CD8-positive, alpha-beta memory T cell (primary cell): ENCODE data around the gene MYOM1. TPM values are rescaled to one million over a fixed set of nuclear protein-coding genes. Genes with fewer than 3 reads are reported as not detected.

ENCODE experiments used
- CTCF ChIA-PET: fragments of 350-600 bp; sonication (Branson Sonifier 250); formaldehyde crosslinking; loops from one replicate; lab custom pipeline; 2021; ENCODE audit warnings: antibody characterized with exemption; lab: Charles Lee
- POLR2A ChIA-PET: fragments of 350-600 bp; sonication (Branson Sonifier 250); formaldehyde crosslinking; loops from one replicate; lab custom pipeline; 2021; ENCODE audit warnings: antibody characterized with exemption; lab: Charles Lee
- DNase-seq, 5 donors: peaks; one replicate each; pipeline versions ENCODE4 v3.0.0 to v3.0.0-alpha.2; 2020 to 2022; ENCODE audit warnings: mixed read lengths in 1 of 5
- H3K27ac ChIP-seq: one replicate; pipeline ENCODE4 v1.7.0; 2013; ENCODE audit warnings: low read depth, mild to moderate bottlenecking, low read length, moderate library complexity
- H3K27me3 ChIP-seq: 2 replicates; pipeline ENCODE4 v1.7.0; 2013; ENCODE audit warnings: low read length, mild to moderate bottlenecking; ENCODE audit not compliant: insufficient read depth, poor library complexity, severe bottlenecking
- H3K36me3 ChIP-seq: 2 replicates; pipeline ENCODE4 v1.7.0; 2013; ENCODE audit warnings: mild to moderate bottlenecking, low read length, moderate library complexity; ENCODE audit not compliant: insufficient read depth
- H3K4me1 ChIP-seq: 2 replicates; pipeline ENCODE4 v1.7.0; 2013; ENCODE audit warnings: mild to moderate bottlenecking, low read length, moderate library complexity; ENCODE audit not compliant: insufficient read depth
- H3K4me3 ChIP-seq: 2 replicates; pipeline ENCODE4 v1.7.0; 2013; ENCODE audit warnings: mild to moderate bottlenecking, low read length
- H3K9me3 ChIP-seq: 2 replicates; pipeline ENCODE4 v1.7.0; 2013; ENCODE audit warnings: mild to moderate bottlenecking, low read length
- H3K27ac Mint-ChIP-seq, 8 donors: one replicate each; pipeline ENCODE4 v1.8.0; 2020 to 2021; ENCODE audit warnings: mixed read lengths in 8 of 8, mild to moderate bottlenecking in 6 of 8, inconsistent platforms in 3 of 8, moderate library complexity in 3 of 8
- H3K27me3 Mint-ChIP-seq, 2 donors: one replicate each; pipeline ENCODE4 v1.8.0; 2020 to 2021; ENCODE audit warnings: mixed read lengths in 2 of 2, mild to moderate bottlenecking in 1 of 2, moderate library complexity in 1 of 2
- H3K36me3 Mint-ChIP-seq, 3 donors: one replicate each; pipeline ENCODE4 v1.8.0; 2020 to 2021; ENCODE audit warnings: mixed read lengths in 3 of 3, inconsistent platforms in 1 of 3, mild to moderate bottlenecking in 1 of 3
- H3K4me1 Mint-ChIP-seq, 3 donors: one replicate each; pipeline ENCODE4 v1.8.0; 2020 to 2021; ENCODE audit warnings: mixed read lengths in 3 of 3, inconsistent platforms in 1 of 3, mild to moderate bottlenecking in 1 of 3
- H3K4me3 Mint-ChIP-seq, 7 donors: one replicate each; pipeline ENCODE4 v1.8.0; 2020 to 2021; ENCODE audit warnings: mixed read lengths in 7 of 7, mild to moderate bottlenecking in 6 of 7, moderate library complexity in 4 of 7, inconsistent platforms in 2 of 7
- H3K9me3 Mint-ChIP-seq, 5 donors: one replicate each; pipeline ENCODE4 v1.8.0; 2020 to 2022; ENCODE audit warnings: mixed read lengths in 5 of 5, mild to moderate bottlenecking in 3 of 5, moderate library complexity in 2 of 5, inconsistent platforms in 1 of 5
- polyA plus RNA-seq: library from polyadenylated mRNA; unstranded; fragments of 300-500 nt; fragmentation: Illumina TruSeq; gene quantifications from one replicate; pipeline ENCODE4 v1.2.3, GENCODE V29; 2021
- total RNA-seq, 2 experiments: library from RNA; stranded (reverse); gene quantifications; one replicate each; pipeline ENCODE4 v1.2.3, GENCODE V29; 2021

The MYOM1 gene
- total and polyA plus RNA-seq, 3 experiments from 2014 or later = 0.84 to 1.2 (median 0.92) TPM

GRCh38 chr18:3048820-3049349, 170.9 kb downstream of the MYOM1 start:
- no peaks in the 10 kb centered on the region for H3K27me3 ChIP-seq
- H3K4me1 Mint-ChIP-seq = peaks cover 16 to 34% (median 21%) of the 10 kb centered on the region in 3 donors
- POLR2A ChIA-PET = no interaction called here

GRCh38 chr18:3048121-3048520, 171.6 kb downstream of the MYOM1 start:
- Histone ChIP-seq H3K27ac (no peak overlapping the region), H3K27me3 (no peaks in the 10 kb centered on the region), H3K4me3 (no peak overlapping the region), H3K36me3 (no peaks in the 10 kb centered on the region), H3K4me1 (peaks cover 15% of the 10 kb centered on the region), H3K9me3 (no peaks in the 10 kb centered on the region)
- no peak for DNase-seq
- Mint-ChIP-seq H3K27ac (peak overlapping the region in 3 of 8 donors; percentile 52 to 89 (median 71)), H3K9me3 (no peaks in the 10 kb centered on the region), H3K4me1 (peaks cover 11 to 28% (median 15%) of the 10 kb centered on the region in 3 donors), H3K27me3 (peaks cover 0 to 3% of the 10 kb centered on the region in 2 donors), H3K36me3 (peaks cover 0 to 4% (median 0%) of the 10 kb centered on the region in 3 donors), H3K4me3 (no peak overlapping the region)
- POLR2A ChIA-PET = no interaction called here
- CTCF ChIA-PET = no interaction called here

More at GRCh38 chr18:3048820-3049349, 170.9 kb downstream of the MYOM1 start:
- Mint-ChIP-seq H3K27me3 (peaks cover 0 to 3% of the 10 kb centered on the region in 2 donors), H3K27ac (no peak overlapping the region), H3K9me3 (no peaks in the 10 kb centered on the region), H3K36me3 (peaks cover 0 to 10% (median 0%) of the 10 kb centered on the region in 3 donors), H3K4me3 (no peak overlapping the region)
- DNase-seq = no peak
- Histone ChIP-seq H3K4me1 (peaks cover 15% of the 10 kb centered on the region), H3K4me3 (no peak overlapping the region), H3K27ac (no peak overlapping the region), H3K36me3 (no peaks in the 10 kb centered on the region), H3K9me3 (no peaks in the 10 kb centered on the region)
- CTCF ChIA-PET = no interaction called here

GRCh38 chr18:3046216-3046808, 173.5 kb downstream of the MYOM1 start:
- Mint-ChIP-seq H3K27ac (peak overlapping the region in 3 of 8 donors; percentile 17 to 98 (median 22)), H3K27me3 (peaks cover 0 to 3% of the 10 kb centered on the region in 2 donors), H3K9me3 (no peaks in the 10 kb centered on the region), H3K36me3 (no peaks in the 10 kb centered on the region), H3K4me3 (no peak overlapping the region), H3K4me1 (peaks cover 0 to 16% (median 0%) of the 10 kb centered on the region in 3 donors)
- no peak for DNase-seq
- Histone ChIP-seq H3K27ac (no peak overlapping the region), H3K36me3 (no peaks in the 10 kb centered on the region), H3K4me3 (no peak overlapping the region), H3K9me3 (no peaks in the 10 kb centered on the region), H3K4me1 (no peaks in the 10 kb centered on the region), H3K27me3 (no peaks in the 10 kb centered on the region)
- POLR2A ChIA-PET = no interaction called here
- CTCF ChIA-PET = interaction anchor here (1.0 to 1.3 kb wide), 2 partner anchors 47 to 51 kb away, joined by 3 read pairs; no protein-coding TSS in a partner anchor

GRCh38 chr18:3044931-3045698, 174.7 kb downstream of the MYOM1 start:
- Histone ChIP-seq H3K36me3 (no peaks in the 10 kb centered on the region), H3K27ac (no peak overlapping the region), H3K27me3 (no peaks in the 10 kb centered on the region), H3K9me3 (no peaks in the 10 kb centered on the region), H3K4me3 (no peak overlapping the region), H3K4me1 (no peaks in the 10 kb centered on the region)
- H3K4me1 Mint-ChIP-seq = peaks cover 0 to 17% (median 0%) of the 10 kb centered on the region in 3 donors
- no peaks in the 10 kb centered on the region for H3K36me3 Mint-ChIP-seq
- no peaks in the 10 kb centered on the region for H3K9me3 Mint-ChIP-seq
- ChIA-PET CTCF (interaction anchor here (1.1 kb wide), 1 partner anchor 17 kb away, joined by 4 read pairs; no protein-coding TSS in a partner anchor), POLR2A (no interaction called here)
- no peak overlapping the region for H3K27ac Mint-ChIP-seq
- no peak overlapping the region for H3K4me3 Mint-ChIP-seq
- DNase-seq = no peak
- peaks cover 0 to 1% of the 10 kb centered on the region in 2 donors for H3K27me3 Mint-ChIP-seq

GRCh38 chr18:3042379-3042778, 177.4 kb downstream of the MYOM1 start:
- Histone ChIP-seq H3K9me3 (no peaks in the 10 kb centered on the region), H3K27ac (no peak overlapping the region), H3K4me1 (peaks cover 4% of the 10 kb centered on the region), H3K36me3 (no peaks in the 10 kb centered on the region), H3K4me3 (no peak overlapping the region), H3K27me3 (no peaks in the 10 kb centered on the region)
- Mint-ChIP-seq H3K4me3 (no peak overlapping the region), H3K4me1 (peaks cover 4 to 22% (median 13%) of the 10 kb centered on the region in 3 donors), H3K27me3 (no peaks in the 10 kb centered on the region), H3K27ac (no peak overlapping the region), H3K36me3 (no peaks in the 10 kb centered on the region), H3K9me3 (no peaks in the 10 kb centered on the region)
- POLR2A ChIA-PET = no interaction called here
- CTCF ChIA-PET = no interaction called here
- no peak for DNase-seq

- no peak overlapping the region for H3K27ac ChIP-seq
- no peaks in the 10 kb centered on the region for H3K9me3 ChIP-seq
- Mint-ChIP-seq H3K36me3 (no peaks in the 10 kb centered on the region), H3K27ac (no peak overlapping the region), H3K27me3 (no peaks in the 10 kb centered on the region), H3K4me1 (peaks cover 6 to 25% (median 16%) of the 10 kb centered on the region in 3 donors), H3K9me3 (no peaks in the 10 kb centered on the region), H3K4me3 (no peak overlapping the region)
- H3K36me3 ChIP-seq = no peaks in the 10 kb centered on the region
- no peaks in the 10 kb centered on the region for H3K27me3 ChIP-seq
- peaks cover 7% of the 10 kb centered on the region for H3K4me1 ChIP-seq
- no peak overlapping the region for H3K4me3 ChIP-seq
- POLR2A ChIA-PET = no interaction called here
- DNase-seq = no peak
- CTCF ChIA-PET = interaction anchor here (1.2 kb wide), 1 partner anchor 21 kb away, joined by 4 read pairs; no protein-coding TSS in a partner anchor
Measured at GRCh38 chr18:3041843-3042242, 177.9 kb downstream of the MYOM1 start.

- Mint-ChIP-seq H3K36me3 (no peaks in the 10 kb centered on the region), H3K27me3 (no peaks in the 10 kb centered on the region), H3K9me3 (no peaks in the 10 kb centered on the region), H3K4me1 (peaks cover 6 to 17% (median 16%) of the 10 kb centered on the region in 3 donors), H3K4me3 (no peak overlapping the region), H3K27ac (peak overlapping the region in 1 of 8 donors; percentile 47)
- CTCF ChIA-PET = interaction anchor here (1.2 to 1.5 kb wide), 2 partner anchors 22 to 88 kb away, joined by 4 read pairs; no protein-coding TSS in a partner anchor
- Histone ChIP-seq H3K36me3 (no peaks in the 10 kb centered on the region), H3K4me3 (no peak overlapping the region), H3K27me3 (no peaks in the 10 kb centered on the region), H3K27ac (no peak overlapping the region), H3K4me1 (peaks cover 7% of the 10 kb centered on the region), H3K9me3 (no peaks in the 10 kb centered on the region)
- POLR2A ChIA-PET = no interaction called here
- DNase-seq = no peak
Measured at GRCh38 chr18:3040881-3041280, 178.9 kb downstream of the MYOM1 start.
